ENCODE results near the gene NR2F2.

DNA sequence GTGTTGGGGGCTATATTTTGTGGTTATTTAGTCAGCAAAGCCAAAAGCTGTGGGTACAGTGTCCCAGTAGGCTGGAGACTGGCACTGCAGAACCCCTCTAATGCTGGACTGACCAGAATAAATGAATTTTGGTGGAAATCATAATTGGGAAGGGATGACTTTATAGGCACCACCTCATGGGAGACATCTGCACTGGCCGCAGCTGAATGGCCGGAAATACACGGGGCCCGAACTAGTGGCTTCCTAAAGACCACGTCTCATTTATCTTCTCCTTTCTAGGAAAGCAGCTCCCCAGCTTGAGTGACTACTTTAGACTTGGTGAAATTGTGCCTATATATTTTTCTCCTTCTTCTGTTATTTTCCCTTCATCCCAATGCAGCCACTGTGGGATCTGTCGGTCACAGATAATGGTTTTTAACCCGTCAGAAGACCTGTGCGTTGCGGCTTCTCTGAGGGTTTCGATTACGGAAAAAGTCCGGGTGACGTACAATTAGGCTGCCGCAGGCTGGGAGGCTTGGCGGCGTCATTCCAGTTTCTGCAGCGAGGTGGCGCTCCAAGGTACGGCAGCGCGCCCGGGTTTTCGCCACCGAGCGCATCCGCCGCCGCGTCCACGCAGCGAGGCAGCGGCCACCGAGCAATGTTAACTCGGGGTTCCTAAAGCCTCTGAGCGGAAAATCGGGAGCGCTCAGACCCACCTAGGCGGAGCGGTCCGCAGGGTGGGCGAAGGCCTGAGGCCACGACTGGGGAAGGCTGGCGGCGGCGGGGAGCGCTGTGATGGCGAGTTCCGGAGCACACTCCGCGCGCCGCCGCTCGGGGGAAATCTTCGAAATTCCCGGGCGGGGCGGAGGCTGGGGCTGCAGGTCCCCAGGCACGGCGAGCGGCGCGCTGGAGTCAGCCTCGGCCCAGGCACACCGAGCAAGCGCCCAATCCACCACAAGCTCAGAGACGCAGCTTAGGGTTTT, 26.3 kb downstream of the NR2F2 start:
- TF ChIP-seq POLR2AphosphoS5 (IDR thresholded peaks at IDR 0.05; ENCODE audit: low read depth, low read length) (no peak), FOXP2 (optimal IDR thresholded peaks at IDR 0.05; ENCODE audit: borderline replicate concordance, extremely low read depth, extremely low read length, insufficient read depth) (peak; percentile 86), TAF1 (IDR thresholded peaks at IDR 0.05; ENCODE audit: borderline replicate concordance, insufficient read depth, low read length) (no peak), SIN3A (IDR thresholded peaks at IDR 0.05; ENCODE audit: borderline replicate concordance, insufficient read depth, low read length) (no peak)
- TF ChIP-seq, protein P1, sequence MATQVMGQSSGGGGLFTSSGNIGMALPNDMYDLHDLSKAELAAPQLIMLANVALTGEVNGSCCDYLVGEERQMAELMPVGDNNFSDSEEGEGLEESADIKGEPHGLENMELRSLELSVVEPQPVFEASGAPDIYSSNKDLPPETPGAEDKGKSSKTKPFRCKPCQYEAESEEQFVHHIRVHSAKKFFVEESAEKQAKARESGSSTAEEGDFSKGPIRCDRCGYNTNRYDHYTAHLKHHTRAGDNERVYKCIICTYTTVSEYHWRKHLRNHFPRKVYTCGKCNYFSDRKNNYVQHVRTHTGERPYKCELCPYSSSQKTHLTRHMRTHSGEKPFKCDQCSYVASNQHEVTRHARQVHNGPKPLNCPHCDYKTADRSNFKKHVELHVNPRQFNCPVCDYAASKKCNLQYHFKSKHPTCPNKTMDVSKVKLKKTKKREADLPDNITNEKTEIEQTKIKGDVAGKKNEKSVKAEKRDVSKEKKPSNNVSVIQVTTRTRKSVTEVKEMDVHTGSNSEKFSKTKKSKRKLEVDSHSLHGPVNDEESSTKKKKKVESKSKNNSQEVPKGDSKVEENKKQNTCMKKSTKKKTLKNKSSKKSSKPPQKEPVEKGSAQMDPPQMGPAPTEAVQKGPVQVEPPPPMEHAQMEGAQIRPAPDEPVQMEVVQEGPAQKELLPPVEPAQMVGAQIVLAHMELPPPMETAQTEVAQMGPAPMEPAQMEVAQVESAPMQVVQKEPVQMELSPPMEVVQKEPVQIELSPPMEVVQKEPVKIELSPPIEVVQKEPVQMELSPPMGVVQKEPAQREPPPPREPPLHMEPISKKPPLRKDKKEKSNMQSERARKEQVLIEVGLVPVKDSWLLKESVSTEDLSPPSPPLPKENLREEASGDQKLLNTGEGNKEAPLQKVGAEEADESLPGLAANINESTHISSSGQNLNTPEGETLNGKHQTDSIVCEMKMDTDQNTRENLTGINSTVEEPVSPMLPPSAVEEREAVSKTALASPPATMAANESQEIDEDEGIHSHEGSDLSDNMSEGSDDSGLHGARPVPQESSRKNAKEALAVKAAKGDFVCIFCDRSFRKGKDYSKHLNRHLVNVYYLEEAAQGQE (IDR thresholded peaks at IDR 0.05; ENCODE audit: insufficient read depth in 1 of 2, low read depth in 2 of 2, low read length in 2 of 2), result no peak

Measured in PFSK-1 (cell line).